ENCODE data around the gene COQ7. TPM values are rescaled to one million over a fixed set of nuclear protein-coding genes. Genes with fewer than 3 reads are reported as not detected.

The COQ7 gene
- total RNA-seq, 2 experiments from 2014 or later = 13.3 to 16.3 TPM

- DNase-seq (no peak), ATAC-seq (ENCODE audit: low read depth) (no peak)
- Mint-ChIP-seq H3K9me3 (no peaks in the 10 kb centered on the region), H3K36me3 (no peaks in the 10 kb centered on the region), H3K27ac (no peak overlapping the region), H3K4me3 (no peak overlapping the region), H3K4me1 (peaks cover 2% of the 10 kb centered on the region), H3K27me3 (peaks cover 20% of the 10 kb centered on the region)
- POLR2A ChIA-PET = no interaction called here
Observed at GRCh38 chr16:19110537-19111360, 43.3 kb downstream of the COQ7 start.

GRCh38 chr16:19112099-19112407, 44.6 kb downstream of the COQ7 start:
- Mint-ChIP-seq H3K27ac (no peak overlapping the region), H3K36me3 (no peaks in the 10 kb centered on the region), H3K9me3 (no peaks in the 10 kb centered on the region), H3K4me3 (no peak overlapping the region), H3K4me1 (peaks cover 2% of the 10 kb centered on the region), H3K27me3 (peaks cover 25% of the 10 kb centered on the region)
- DNase-seq (no peak), ATAC-seq (ENCODE audit: low read depth) (no peak)
- POLR2A ChIA-PET = no interaction called here

- Mint-ChIP-seq H3K4me3 (peak within 1 kb of the TSS; percentile 62), H3K9me3 (no peaks in the 10 kb centered on the region), H3K27ac (no peak within 1 kb of the TSS), H3K27me3 (peaks cover 30% of the 10 kb centered on the region), H3K36me3 (no peaks in the 10 kb centered on the region), H3K4me1 (peaks cover 8% of the 10 kb centered on the region)
- DNase-seq (peak; percentile 40), ATAC-seq (ENCODE audit: low read depth) (no peak)
- POLR2A ChIA-PET = no interaction called here
Observed at GRCh38 chr16:19113577-19114358, 46.4 kb downstream of the COQ7 start, which contains the start of gene ITPRIPL2. Gene ITPRIPL2 (plus strand): TSS chr16:19113964. CDS start chr16:19114462, 498 bp downstream.

- peak; percentile 37 for DNase-seq
- POLR2A ChIA-PET = no interaction called here
- Mint-ChIP-seq H3K4me3 (peak overlapping the region; percentile 42), H3K36me3 (no peaks in the 10 kb centered on the region), H3K4me1 (peaks cover 12% of the 10 kb centered on the region), H3K27ac (no peak overlapping the region), H3K9me3 (no peaks in the 10 kb centered on the region), H3K27me3 (peaks cover 32% of the 10 kb centered on the region)
- no peak for ATAC-seq (ENCODE audit: low read depth)
Observed at GRCh38 chr16:19114359-19115147, 47.1 kb downstream of the COQ7 start.

- Mint-ChIP-seq H3K27ac (no peak overlapping the region), H3K9me3 (no peaks in the 10 kb centered on the region), H3K4me1 (peaks cover 14% of the 10 kb centered on the region), H3K36me3 (no peaks in the 10 kb centered on the region), H3K27me3 (peaks cover 32% of the 10 kb centered on the region), H3K4me3 (no peak overlapping the region)
- POLR2A ChIA-PET = no interaction called here
- no peak for DNase-seq
- ATAC-seq (ENCODE audit: low read depth) = no peak
Observed at GRCh38 chr16:19115148-19116021, 48.0 kb downstream of the COQ7 start.

GRCh38 chr16:19116711-19117449, 49.5 kb downstream of the COQ7 start:
- Mint-ChIP-seq H3K4me3 (no peak overlapping the region), H3K4me1 (peaks cover 14% of the 10 kb centered on the region), H3K36me3 (no peaks in the 10 kb centered on the region), H3K9me3 (no peaks in the 10 kb centered on the region), H3K27ac (no peak overlapping the region), H3K27me3 (peaks cover 28% of the 10 kb centered on the region)
- DNase-seq (no peak), ATAC-seq (ENCODE audit: low read depth) (no peak)
- POLR2A ChIA-PET = no interaction called here

- peak overlapping the region; percentile 71 for H3K4me3 Mint-ChIP-seq
- DNase-seq (no peak), ATAC-seq (ENCODE audit: low read depth) (no peak)
- peaks cover 15% of the 10 kb centered on the region for H3K27me3 Mint-ChIP-seq
- H3K9me3 Mint-ChIP-seq = no peaks in the 10 kb centered on the region
- no peaks in the 10 kb centered on the region for H3K36me3 Mint-ChIP-seq
- peaks cover 12% of the 10 kb centered on the region for H3K4me1 Mint-ChIP-seq
- H3K27ac Mint-ChIP-seq = peak overlapping the region; percentile 42
- POLR2A ChIA-PET = interaction anchor here (0.6 kb wide), 1 partner anchor 34 kb away, joined by 3 read pairs; no protein-coding TSS in a partner anchor
Observed at GRCh38 chr16:19118938-19119431, 51.6 kb downstream of the COQ7 start.

- ATAC-seq (ENCODE audit: low read depth) (no peak), DNase-seq (no peak)
- POLR2A ChIA-PET = no interaction called here
- H3K36me3 Mint-ChIP-seq = no peaks in the 10 kb centered on the region
- peaks cover 12% of the 10 kb centered on the region for H3K4me1 Mint-ChIP-seq
- no peaks in the 10 kb centered on the region for H3K9me3 Mint-ChIP-seq
- H3K27ac Mint-ChIP-seq = no peak overlapping the region
- peak overlapping the region; percentile 12 for H3K4me3 Mint-ChIP-seq
- peaks cover 16% of the 10 kb centered on the region for H3K27me3 Mint-ChIP-seq
Observed at GRCh38 chr16:19119564-19119963, 52.1 kb downstream of the COQ7 start.

- POLR2A ChIA-PET = no interaction called here
- ATAC-seq (ENCODE audit: low read depth) = no peak
- Mint-ChIP-seq H3K27me3 (peaks cover 4% of the 10 kb centered on the region), H3K4me3 (no peak overlapping the region), H3K9me3 (peaks cover 3% of the 10 kb centered on the region), H3K36me3 (no peaks in the 10 kb centered on the region), H3K27ac (no peak overlapping the region), H3K4me1 (peaks cover 9% of the 10 kb centered on the region)
- DNase-seq = no peak
Observed at GRCh38 chr16:19123535-19124178, 56.2 kb downstream of the COQ7 start.

- H3K4me3 Mint-ChIP-seq = no peak overlapping the region
- DNase-seq (no peak), ATAC-seq (ENCODE audit: low read depth) (no peak)
- H3K27me3 Mint-ChIP-seq = peaks cover 4% of the 10 kb centered on the region
- POLR2A ChIA-PET = no interaction called here
- no peaks in the 10 kb centered on the region for H3K36me3 Mint-ChIP-seq
- H3K4me1 Mint-ChIP-seq = peaks cover 15% of the 10 kb centered on the region
- H3K9me3 Mint-ChIP-seq = peaks cover 3% of the 10 kb centered on the region
- no peak overlapping the region for H3K27ac Mint-ChIP-seq
Observed at GRCh38 chr16:19126300-19126699, 58.9 kb downstream of the COQ7 start.

GRCh38 chr16:19127205-19127604, 59.8 kb downstream of the COQ7 start:
- H3K27ac Mint-ChIP-seq = no peak overlapping the region

GRCh38 chr16:19127674-19128131, 60.3 kb downstream of the COQ7 start:
- H3K27me3 Mint-ChIP-seq = peaks cover 4% of the 10 kb centered on the region
- H3K36me3 Mint-ChIP-seq = no peaks in the 10 kb centered on the region
- H3K4me1 Mint-ChIP-seq = peaks cover 16% of the 10 kb centered on the region
- no peak overlapping the region for H3K27ac Mint-ChIP-seq
- POLR2A ChIA-PET = no interaction called here
- H3K9me3 Mint-ChIP-seq = peaks cover 3% of the 10 kb centered on the region
- no peak overlapping the region for H3K4me3 Mint-ChIP-seq
- DNase-seq = no peak
- no peak for ATAC-seq (ENCODE audit: low read depth)

More at GRCh38 chr16:19127205-19127604, 59.8 kb downstream of the COQ7 start:
- POLR2A ChIA-PET = no interaction called here
- no peak for ATAC-seq (ENCODE audit: low read depth)
- H3K27me3 Mint-ChIP-seq = peaks cover 4% of the 10 kb centered on the region
- H3K4me3 Mint-ChIP-seq = no peak overlapping the region
- no peaks in the 10 kb centered on the region for H3K36me3 Mint-ChIP-seq
- H3K9me3 Mint-ChIP-seq = peaks cover 3% of the 10 kb centered on the region
- peaks cover 16% of the 10 kb centered on the region for H3K4me1 Mint-ChIP-seq
- no peak for DNase-seq

Data from activated naive CD8-positive, alpha-beta T cell treated with anti-CD3 and anti-CD28 coated beads, Interleukin-2, amount 10 ng/mL, durations not matched to agents 7 days and 5 days (primary cell).